Esophagus muscularis mucosa (tissue), 4 donors: ENCODE data around the gene TTC23L. TPM values are rescaled to one million over a fixed set of nuclear protein-coding genes. Genes with fewer than 3 reads are reported as not detected.
"Not testable (repeated sequence)": the region's sequence is repeated elsewhere in the genome, so short reads cannot be mapped to it uniquely, and the experiment has no call there.

Experiments
- DNase-seq: peaks from one replicate; pipeline ENCODE4 v3.0.0-alpha.2; 2017; ENCODE audit errors: extremely low spot score
- H3K27ac ChIP-seq, 4 donors: fragments of 200-600 bp; sonication (generic); replicated peaks in 1 of 4; 1 replicate in 3 of 4; 2 replicates in 1 of 4; pipeline ENCODE4 v1.5.1; 2016 to 2019; ENCODE audit warnings: mild to moderate bottlenecking in 1 of 4
- H3K27me3 ChIP-seq, 4 donors: fragments of 200-600 bp; sonication (generic); one replicate each; pipeline versions ENCODE4 v1.5.1 to v1.6.0; 2016 to 2019
- H3K36me3 ChIP-seq, 4 donors: fragments of 200-600 bp; sonication (generic); one replicate each; pipeline ENCODE4 v1.5.1; 2016 to 2019
- H3K4me1 ChIP-seq, 4 donors: fragments of 200-600 bp; sonication (generic); one replicate each; pipeline ENCODE4 v1.5.1; 2016 to 2019
- H3K4me3 ChIP-seq, 4 donors: fragments of 200-600 bp; sonication (generic); 1 replicate in 2 of 4; 2 replicates in 2 of 4; pipeline ENCODE4 v1.5.1; 2016 to 2019; ENCODE audit warnings: mild to moderate bottlenecking in 4 of 4, moderate library complexity in 1 of 4
- H3K9me3 ChIP-seq, 4 donors: fragments of 200-600 bp; sonication (generic); 1 replicate in 3 of 4; 2 replicates in 1 of 4; pipeline ENCODE4 v1.5.1; 2016 to 2019
- EP300 ChIP-seq: sonication (generic); formaldehyde crosslinking; IDR thresholded peaks from one replicate; pipeline ENCODE4 v1.6.1; 2017; ENCODE audit warnings: antibody characterized with exemption
- POLR2A ChIP-seq: fragments of 450-650 bp; IDR thresholded peaks from one replicate; pipeline ENCODE4 v1.6.1; 2017; ENCODE audit warnings: antibody characterized with exemption, moderate library complexity, mild to moderate bottlenecking, low read depth
- POLR2AphosphoS5 ChIP-seq, 2 donors: sonication (generic); formaldehyde crosslinking; IDR thresholded peaks; one replicate each; pipeline ENCODE4 v1.6.1; 2017; ENCODE audit warnings: antibody characterized with exemption in 2 of 2
- whole genome bisulfite sequencing: methylation state at CpG from one replicate; pipeline ENCODE4 v1.1.5; 2018; 5-methylcytosine and 5-hydroxymethylcytosine counted together
- intact Hi-C: fragments of 100-400 bp; cut with DNase I; formaldehyde crosslinking; loops from one replicate; pipeline ENCODE4 v1.15.1; 2023
- total RNA-seq, 4 donors: library from RNA; depleted of rRNA; stranded (reverse); fragments of >200 nt; gene quantifications; one replicate each; pipeline versions ENCODE4 v1.1.0 to v1.2.1, GENCODE V29; 2016
- TF ChIP-seq, protein P1 (sequence below), 3 experiments: fragments of 200-600 bp in 2 of 3; fragments of 450-650 bp in 1 of 3; sonication (generic) in 2 of 3; IDR thresholded peaks; one replicate each; pipeline ENCODE4 v1.5.1; 2017 to 2019; ENCODE audit warnings: antibody characterized with exemption in 3 of 3, mild to moderate bottlenecking in 2 of 3, moderate library complexity in 1 of 3

Gene TTC23L
- total RNA-seq, 4 donors from 2014 or later, result not detected

DNA sequence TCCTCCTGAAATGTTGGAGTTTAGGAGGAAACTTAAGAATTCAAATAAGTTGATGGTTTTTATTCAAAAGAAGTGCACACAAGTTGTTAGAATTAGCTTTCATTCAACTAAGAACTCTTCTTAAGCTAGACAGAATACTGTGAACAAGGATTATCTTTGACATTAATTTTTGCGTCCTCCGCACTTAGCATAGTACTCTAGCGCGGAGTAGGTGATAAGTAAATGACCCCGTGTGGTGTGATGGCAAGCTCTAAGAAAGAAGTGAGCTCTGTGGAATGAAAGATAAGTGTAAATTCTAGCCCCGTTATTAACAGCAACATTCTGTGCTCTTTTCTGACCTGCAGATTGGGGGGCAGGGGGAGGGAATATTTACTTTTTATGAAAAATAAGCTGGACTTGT is 77.6 kb downstream of the TTC23L start:
- Histone ChIP-seq H3K4me3 (peak overlapping the region; percentile 72 to 98 (median 95)), H3K9me3 (no peaks in the 10 kb centered on the region), H3K36me3 (peaks cover 6 to 38% (median 27%) of the 10 kb centered on the region in 4 donors), H3K27ac (peak overlapping the region in 1 of 4 donors; percentile 85), H3K27me3 (no peaks in the 10 kb centered on the region), H3K4me1 (peaks cover 25 to 51% (median 47%) of the 10 kb centered on the region in 4 donors)
- intact Hi-C loops, result no loop called here
- 33% methylated on average over 6 of the region's 6 CpGs for WGBS
- DNase-seq, result no peak
- TF ChIP-seq, protein P1, sequence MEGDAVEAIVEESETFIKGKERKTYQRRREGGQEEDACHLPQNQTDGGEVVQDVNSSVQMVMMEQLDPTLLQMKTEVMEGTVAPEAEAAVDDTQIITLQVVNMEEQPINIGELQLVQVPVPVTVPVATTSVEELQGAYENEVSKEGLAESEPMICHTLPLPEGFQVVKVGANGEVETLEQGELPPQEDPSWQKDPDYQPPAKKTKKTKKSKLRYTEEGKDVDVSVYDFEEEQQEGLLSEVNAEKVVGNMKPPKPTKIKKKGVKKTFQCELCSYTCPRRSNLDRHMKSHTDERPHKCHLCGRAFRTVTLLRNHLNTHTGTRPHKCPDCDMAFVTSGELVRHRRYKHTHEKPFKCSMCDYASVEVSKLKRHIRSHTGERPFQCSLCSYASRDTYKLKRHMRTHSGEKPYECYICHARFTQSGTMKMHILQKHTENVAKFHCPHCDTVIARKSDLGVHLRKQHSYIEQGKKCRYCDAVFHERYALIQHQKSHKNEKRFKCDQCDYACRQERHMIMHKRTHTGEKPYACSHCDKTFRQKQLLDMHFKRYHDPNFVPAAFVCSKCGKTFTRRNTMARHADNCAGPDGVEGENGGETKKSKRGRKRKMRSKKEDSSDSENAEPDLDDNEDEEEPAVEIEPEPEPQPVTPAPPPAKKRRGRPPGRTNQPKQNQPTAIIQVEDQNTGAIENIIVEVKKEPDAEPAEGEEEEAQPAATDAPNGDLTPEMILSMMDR (IDR thresholded peaks at IDR 0.05), result no peak
- no peak for TF ChIP-seq POLR2AphosphoS5 (IDR thresholded peaks at IDR 0.05)
- TF ChIP-seq EP300, result no peak
- no peak for TF ChIP-seq POLR2A

DNA sequence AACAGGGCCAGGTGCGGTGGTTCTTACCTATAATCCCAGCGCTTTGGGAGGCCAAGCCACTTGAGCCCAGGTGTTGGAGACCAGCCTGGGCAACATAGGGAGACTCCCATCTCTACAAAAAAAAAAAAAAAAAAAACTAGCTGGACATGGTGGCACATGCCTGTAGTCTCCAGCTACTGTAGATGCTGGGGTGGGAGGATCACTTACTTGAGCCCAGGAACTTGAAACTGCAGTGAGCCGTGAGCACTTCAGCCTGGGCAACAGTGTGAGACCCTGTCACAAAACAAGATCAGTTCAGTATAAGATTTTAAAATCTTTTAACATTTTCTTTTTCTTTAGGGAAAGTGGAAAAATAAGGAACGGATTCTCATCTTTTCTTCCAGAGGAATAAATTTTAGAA is 79.1 kb downstream of the TTC23L start:
- no peaks in the 10 kb centered on the region for H3K9me3 ChIP-seq
- intact Hi-C loops, result no loop called here
- no peak for DNase-seq
- H3K27ac ChIP-seq, result no peak overlapping the region
- 91% methylated on average over 4 of the region's 4 CpGs for WGBS
- no peaks in the 10 kb centered on the region for H3K27me3 ChIP-seq
- no peak overlapping the region for H3K4me3 ChIP-seq
- peaks cover 25 to 42% (median 37%) of the 10 kb centered on the region in 4 donors for H3K4me1 ChIP-seq
- H3K36me3 ChIP-seq, result peaks cover 2 to 40% (median 32%) of the 10 kb centered on the region in 4 donors
- no peak for TF ChIP-seq POLR2AphosphoS5 (IDR thresholded peaks at IDR 0.05)
- no peak for TF ChIP-seq EP300
- TF ChIP-seq, protein P1 (IDR thresholded peaks at IDR 0.05), result no peak
- no peak for TF ChIP-seq POLR2A

DNA sequence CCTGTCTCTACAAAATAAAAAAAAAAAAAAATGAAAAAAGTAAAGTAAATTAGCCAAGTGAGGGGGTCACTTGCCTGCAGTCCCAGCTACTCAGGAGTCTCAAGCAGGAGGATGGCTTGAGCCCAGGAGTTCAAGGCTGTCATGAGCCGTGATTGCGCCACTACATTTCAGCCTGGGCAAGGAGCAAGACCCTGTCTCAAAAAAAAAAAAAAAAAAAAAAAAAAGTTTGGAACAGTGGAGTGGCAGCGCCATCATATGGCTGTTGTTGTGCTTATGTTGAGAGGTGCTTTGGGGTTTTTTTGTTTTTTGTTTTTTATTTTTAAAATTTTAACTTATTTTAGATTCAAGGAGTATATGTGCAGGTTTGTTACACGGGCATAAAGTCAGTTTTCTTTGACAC is 80.1 kb downstream of the TTC23L start:
- TF ChIP-seq, protein P1 (IDR thresholded peaks at IDR 0.05), result no peak
- TF ChIP-seq EP300, result no peak
- no peak for TF ChIP-seq POLR2A
- TF ChIP-seq POLR2AphosphoS5 (IDR thresholded peaks at IDR 0.05), result no peak
- Histone ChIP-seq H3K4me3 (no peak overlapping the region), H3K27me3 (no peaks in the 10 kb centered on the region), H3K36me3 (peaks cover 9 to 51% (median 42%) of the 10 kb centered on the region in 4 donors), H3K4me1 (peaks cover 27 to 40% (median 34%) of the 10 kb centered on the region in 4 donors), H3K9me3 (no peaks in the 10 kb centered on the region), H3K27ac (no peak overlapping the region)
- 87% methylated on average over 4 of the region's 4 CpGs for WGBS
- no peak for DNase-seq
- intact Hi-C loops, result no loop called here

DNA sequence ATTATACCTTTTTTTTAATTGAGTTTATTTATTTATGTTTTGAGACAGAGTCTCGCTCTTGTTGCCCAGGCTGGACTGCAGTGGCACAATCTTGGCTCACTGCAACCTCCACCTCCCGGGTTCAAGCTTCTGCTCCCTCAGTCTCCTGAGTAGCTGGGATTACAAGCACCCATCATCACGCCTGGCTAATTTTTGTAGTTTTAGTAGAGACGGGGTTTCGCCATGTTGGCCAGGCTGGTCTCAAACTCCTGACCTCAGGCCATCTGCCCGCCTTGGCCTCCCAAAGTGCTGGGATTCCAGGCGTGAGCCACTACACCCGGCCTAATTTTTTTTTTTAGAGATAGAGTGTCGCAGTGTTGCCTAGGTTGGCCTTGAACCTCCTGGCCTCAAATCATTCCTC is 84.3 kb downstream of the TTC23L start:
- DNase-seq, H3K4me3 ChIP-seq, H3K27me3 ChIP-seq, H3K9me3 ChIP-seq: not testable (repeated sequence)
- intact Hi-C loops, result loop anchor here (10.0 kb wide), 1 partner anchor 918 kb away; the partner anchor contains the start of gene AMACR
- Histone ChIP-seq H3K36me3 (peaks cover 15 to 80% (median 69%) of the 10 kb centered on the region in 4 donors), H3K4me1 (peaks cover 9 to 14% (median 10%) of the 10 kb centered on the region in 4 donors), H3K27ac (peak overlapping the region in 3 of 4 donors; percentile 20 to 56 (median 48))
- WGBS, result 99% methylated on average over 9 of the region's 9 CpGs

DNA sequence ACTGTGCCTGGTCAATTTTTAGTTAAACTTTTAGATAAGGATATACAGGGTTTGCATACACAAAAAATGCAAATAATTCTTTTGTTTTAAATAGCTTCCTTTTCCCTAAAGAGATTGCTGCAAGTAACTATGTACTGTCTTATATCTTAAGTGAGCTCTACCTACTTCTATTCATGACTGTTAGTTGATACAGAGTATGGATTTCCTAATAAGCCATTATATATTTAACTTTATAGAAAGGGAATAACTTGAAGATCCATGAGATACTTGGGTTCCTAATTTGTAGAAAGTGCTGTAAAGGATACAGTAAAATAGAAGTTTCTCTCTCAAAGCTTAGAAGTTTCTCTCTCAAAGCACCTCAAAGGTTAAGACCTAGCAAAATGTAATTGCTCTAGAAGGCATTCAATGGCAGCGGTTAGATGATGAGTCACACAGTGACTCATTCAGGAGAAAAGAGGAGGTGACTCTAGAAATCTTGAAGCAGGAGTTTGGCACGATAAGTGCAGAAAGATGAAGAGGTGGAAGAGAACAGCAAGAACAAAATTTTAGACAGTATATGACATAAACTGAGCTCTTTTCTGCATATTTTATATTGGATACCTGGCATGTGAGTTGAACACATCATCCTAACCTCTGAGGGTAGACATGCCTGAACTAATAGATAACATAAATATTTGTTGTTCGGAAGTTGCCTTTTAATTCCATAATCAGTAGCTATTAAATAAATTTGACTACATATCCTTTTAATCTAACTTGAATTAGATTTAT is 84.9 kb downstream of the TTC23L start:
- no peaks in the 10 kb centered on the region for H3K9me3 ChIP-seq
- H3K27me3 ChIP-seq, result no peaks in the 10 kb centered on the region
- WGBS, result 37% methylated on average over 3 of the region's 3 CpGs
- peaks cover 13 to 20% (median 16%) of the 10 kb centered on the region in 4 donors for H3K4me1 ChIP-seq
- no peak overlapping the region for H3K4me3 ChIP-seq
- intact Hi-C loops, result loop anchor here (10.0 kb wide), 1 partner anchor 919 kb away; the partner anchor contains the start of gene AMACR
- peak; percentile 17 to 55 for TF ChIP-seq POLR2AphosphoS5 (IDR thresholded peaks at IDR 0.05)
- no peak for TF ChIP-seq POLR2A
- H3K27ac ChIP-seq, result peak overlapping the region in 3 of 4 donors; percentile 20 to 56 (median 48)
- DNase-seq, result no peak
- H3K36me3 ChIP-seq, result peaks cover 15 to 79% (median 67%) of the 10 kb centered on the region in 4 donors
